ENCODE measurements around the gene PHLDB2.

DNA sequence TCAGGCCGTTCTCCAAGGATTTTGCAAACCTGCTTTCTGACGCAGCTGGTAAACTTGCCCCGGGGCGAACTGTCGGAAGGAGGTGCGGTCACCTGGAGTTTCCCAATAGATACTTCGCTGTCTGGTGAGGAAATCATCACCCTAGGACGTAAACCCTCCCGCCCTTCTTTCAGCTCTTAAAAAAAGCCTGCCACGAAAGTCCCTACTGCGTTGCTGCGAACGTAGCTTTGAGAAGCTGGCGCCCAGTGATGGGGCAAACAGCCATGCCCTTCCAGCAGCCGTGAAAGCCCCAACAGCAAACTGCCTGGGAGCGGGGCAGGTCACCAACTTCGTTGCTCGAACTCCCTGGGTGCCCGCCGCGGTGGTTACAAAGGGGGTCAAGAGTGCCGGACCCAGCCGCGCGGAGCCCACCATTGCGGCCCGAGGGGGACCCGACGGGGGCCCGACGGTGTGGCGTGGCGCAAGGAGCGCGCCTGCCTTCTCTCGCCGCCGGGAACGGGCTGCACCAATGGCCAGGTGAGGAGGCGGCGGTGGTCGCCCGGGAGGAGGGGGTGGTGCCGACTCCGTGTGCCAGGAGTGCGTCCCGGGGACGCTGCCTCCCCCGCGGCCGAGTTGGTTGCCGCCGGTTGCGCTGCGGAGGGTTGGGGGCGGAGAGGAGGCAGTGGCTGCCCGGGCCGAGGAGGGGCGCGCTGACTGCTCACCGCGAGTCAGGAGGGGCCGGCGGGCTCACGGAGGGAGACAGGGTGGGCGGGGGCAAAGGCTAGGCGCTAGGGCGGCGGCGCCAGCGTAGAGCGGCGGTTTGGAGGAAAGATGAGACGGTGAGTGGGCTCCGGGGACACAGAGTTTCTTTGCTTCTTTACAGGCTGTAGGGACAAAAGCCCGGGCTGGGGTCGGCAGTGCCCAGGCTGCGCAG is at the start of gene PHLDB2:
- TF ChIP-seq CTCF (IDR thresholded peaks at IDR 0.05) (no peak), EP300 (IDR thresholded peaks at IDR 0.05) (no peak)

Data from stomach (tissue), 4 donors.